ENCODE measurements around the gene LAGE3.

LAGE3 gene

GRCh38 chrX:154494715-154495114 is 15.6 kb upstream of the LAGE3 start:
- no peak overlapping the region for H3K27ac ChIP-seq

DNA sequence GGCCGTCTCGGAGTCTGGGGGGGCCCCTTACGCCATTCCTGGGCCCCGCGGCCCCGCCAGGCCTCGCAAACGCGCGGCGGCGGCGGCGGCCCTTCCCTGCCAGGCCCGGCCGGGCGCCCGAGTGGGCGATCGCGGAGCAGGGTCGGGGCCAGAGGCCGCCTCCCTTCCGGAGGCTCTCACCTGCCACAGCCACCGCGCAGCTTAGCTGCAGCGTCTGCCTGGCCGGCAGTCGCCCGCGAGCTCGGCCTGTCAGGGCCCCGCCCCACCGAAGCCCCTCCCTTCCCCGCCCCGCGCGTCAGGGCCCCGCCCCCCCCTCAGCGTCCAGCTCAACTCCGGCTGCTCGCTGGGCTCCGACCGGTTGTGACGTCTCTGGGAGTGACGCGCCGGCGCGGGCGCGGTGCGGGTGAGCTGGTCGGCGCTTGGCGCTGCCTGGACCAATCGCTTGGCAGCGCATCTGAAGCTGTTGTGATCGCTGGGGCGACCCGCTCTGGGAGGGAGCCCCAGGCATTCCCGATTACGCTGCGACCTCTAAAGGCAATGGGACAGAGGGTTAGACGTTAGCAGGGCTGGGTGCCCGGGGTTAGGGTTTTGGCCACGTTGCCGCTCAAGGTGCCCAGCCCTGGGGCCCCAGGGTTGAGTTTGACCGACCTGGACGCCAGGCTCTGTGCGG is 11.5 kb upstream of the LAGE3 start, which contains the start of gene SLC10A3:
TSS of gene SLC10A3 (minus strand) at position 216 of the 670 bp plus-strand sequence. CDS start 1,689 bp downstream, outside the sequence.
- TF ChIP-seq, protein P1, sequence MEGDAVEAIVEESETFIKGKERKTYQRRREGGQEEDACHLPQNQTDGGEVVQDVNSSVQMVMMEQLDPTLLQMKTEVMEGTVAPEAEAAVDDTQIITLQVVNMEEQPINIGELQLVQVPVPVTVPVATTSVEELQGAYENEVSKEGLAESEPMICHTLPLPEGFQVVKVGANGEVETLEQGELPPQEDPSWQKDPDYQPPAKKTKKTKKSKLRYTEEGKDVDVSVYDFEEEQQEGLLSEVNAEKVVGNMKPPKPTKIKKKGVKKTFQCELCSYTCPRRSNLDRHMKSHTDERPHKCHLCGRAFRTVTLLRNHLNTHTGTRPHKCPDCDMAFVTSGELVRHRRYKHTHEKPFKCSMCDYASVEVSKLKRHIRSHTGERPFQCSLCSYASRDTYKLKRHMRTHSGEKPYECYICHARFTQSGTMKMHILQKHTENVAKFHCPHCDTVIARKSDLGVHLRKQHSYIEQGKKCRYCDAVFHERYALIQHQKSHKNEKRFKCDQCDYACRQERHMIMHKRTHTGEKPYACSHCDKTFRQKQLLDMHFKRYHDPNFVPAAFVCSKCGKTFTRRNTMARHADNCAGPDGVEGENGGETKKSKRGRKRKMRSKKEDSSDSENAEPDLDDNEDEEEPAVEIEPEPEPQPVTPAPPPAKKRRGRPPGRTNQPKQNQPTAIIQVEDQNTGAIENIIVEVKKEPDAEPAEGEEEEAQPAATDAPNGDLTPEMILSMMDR (conservative IDR thresholded peaks at IDR 0.05): 0 out of 2 replicates have a peak, but pooled peaks have one; percentile 9
- H3K27ac ChIP-seq: peak within 1 kb of the TSS; percentile 82

More at GRCh38 chrX:154494715-154495114, 15.6 kb upstream of the LAGE3 start:
- TF ChIP-seq, protein P1 (conservative IDR thresholded peaks at IDR 0.05): no peak

- peak overlapping the region; percentile 82 for H3K27ac ChIP-seq
- TF ChIP-seq, protein P1 (conservative IDR thresholded peaks at IDR 0.05): no peak
These were observed 10.9 kb upstream of the LAGE3 start for GRCh38 chrX:154490021-154490413.

- TF ChIP-seq, protein P1 (conservative IDR thresholded peaks at IDR 0.05): no peak
- H3K27ac ChIP-seq: no peak overlapping the region
These were observed 10.1 kb upstream of the LAGE3 start for GRCh38 chrX:154489182-154489581.

DNA sequence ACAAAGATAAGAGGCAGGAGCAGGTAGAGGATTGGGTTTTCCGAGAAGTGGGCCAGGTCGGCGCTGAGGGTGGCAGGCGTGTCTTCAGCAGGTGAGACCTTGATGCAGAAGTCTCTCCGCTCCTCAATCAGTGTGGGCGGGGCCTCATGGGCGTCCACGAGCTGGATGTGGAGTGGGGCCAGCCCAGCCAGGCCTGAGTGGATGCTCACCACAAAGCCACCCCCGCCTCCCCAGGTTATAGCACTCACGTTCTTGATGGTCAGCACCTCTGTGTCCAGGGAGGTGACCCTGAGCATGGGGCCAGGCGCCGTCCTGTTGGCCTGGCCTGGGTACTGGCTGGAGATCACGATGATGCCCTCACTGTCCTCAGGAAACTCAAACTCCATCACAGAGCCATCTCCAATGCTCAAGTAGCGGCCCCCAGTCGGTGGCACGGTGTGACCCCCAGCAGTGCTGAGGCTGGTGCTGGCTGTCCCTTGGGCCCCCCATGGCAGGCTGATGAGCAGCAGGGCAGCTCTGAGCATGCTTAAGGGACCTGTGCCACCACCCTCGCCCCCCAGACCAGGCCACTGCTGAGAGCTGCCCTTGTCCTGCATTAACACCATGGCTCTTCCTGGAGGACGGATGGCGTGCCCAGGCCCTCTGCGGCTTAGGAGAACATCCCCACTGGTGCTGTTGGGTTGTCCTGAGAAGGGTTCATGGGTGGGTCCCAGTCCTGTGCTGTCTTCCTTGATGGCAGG is 9.4 kb upstream of the LAGE3 start:
- no peak overlapping the region for H3K27ac ChIP-seq
- TF ChIP-seq, protein P1 (conservative IDR thresholded peaks at IDR 0.05): no peak

DNA sequence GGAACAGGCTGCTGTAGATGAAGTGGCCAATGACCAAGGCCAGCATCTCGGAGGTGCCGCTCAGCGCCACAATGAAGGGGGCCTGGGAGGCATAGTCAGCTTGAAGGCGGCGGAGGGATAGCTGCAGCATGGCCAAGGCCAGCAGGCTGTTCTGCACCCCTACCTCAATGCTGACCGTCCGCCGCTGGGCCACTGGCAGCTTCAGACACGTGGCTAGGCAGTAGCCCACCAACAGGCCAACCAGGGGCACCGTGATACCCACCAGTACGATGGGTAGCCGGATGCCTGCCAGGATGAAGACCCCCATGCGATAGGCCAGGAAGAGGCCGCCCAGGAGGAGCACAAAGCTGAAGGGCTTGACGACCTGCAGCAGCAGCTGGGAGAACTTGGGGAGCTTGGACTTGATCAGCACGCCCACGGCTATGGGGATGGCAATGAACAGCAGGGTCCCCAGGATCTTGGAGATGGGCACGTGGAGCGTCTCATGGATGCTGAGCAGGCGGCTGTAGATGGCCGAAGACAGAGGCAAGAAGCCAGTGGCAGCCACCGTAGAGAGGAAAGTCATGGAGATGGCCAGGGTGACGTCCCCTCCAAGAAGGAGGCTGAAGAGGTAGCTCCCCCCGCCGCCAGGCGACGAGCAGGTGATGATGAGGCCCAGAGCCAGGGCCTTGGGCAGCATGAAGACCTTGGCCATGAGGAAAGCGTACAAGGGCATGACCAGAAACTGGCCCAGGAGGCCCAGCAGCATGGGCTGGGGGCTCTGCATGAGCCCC is 8.6 kb upstream of the LAGE3 start:
- peak overlapping the region; percentile 85 for H3K27ac ChIP-seq
- TF ChIP-seq, protein P1 (conservative IDR thresholded peaks at IDR 0.05): no peak
